Mesenchymal stem cell (in vitro differentiated cells and primary cell): ENCODE measurements around the gene CA5A.

Experiments used
- DNase-seq: peaks from one replicate; pipeline ENCODE4 v3.0.0-alpha.2; 2013
- H2AFZ ChIP-seq: one replicate; pipeline ENCODE4 v1.6.1; 2013; ENCODE audit warnings: low read depth, mild to moderate bottlenecking, control low read depth, inconsistent platforms, low read length, moderate library complexity
- H2AK5ac ChIP-seq: 2 replicates; pipeline ENCODE4 v1.6.1; 2013; ENCODE audit warnings: low read length, moderate library complexity, mild to moderate bottlenecking, inconsistent platforms; ENCODE audit not compliant: severe bottlenecking
- H2BK120ac ChIP-seq: one replicate; pipeline ENCODE4 v1.6.1; 2013; ENCODE audit warnings: low read depth, mild to moderate bottlenecking, inconsistent platforms, low read length, moderate library complexity
- H2BK12ac ChIP-seq, 2 experiments: one replicate each; pipeline ENCODE4 v1.6.1; 2013; ENCODE audit warnings: inconsistent platforms in 2 of 2, low read length in 2 of 2, mild to moderate bottlenecking in 2 of 2, moderate library complexity in 2 of 2, control low read depth in 1 of 2
- H2BK15ac ChIP-seq: one replicate; pipeline ENCODE4 v1.6.1; 2013; ENCODE audit warnings: mild to moderate bottlenecking, low read depth, inconsistent platforms; ENCODE audit not compliant: poor library complexity, severe bottlenecking
- H2BK5ac ChIP-seq: 2 replicates; pipeline ENCODE4 v1.6.1; 2013; ENCODE audit warnings: low read depth, mild to moderate bottlenecking, low read length, control low read depth, inconsistent platforms; ENCODE audit not compliant: poor library complexity, severe bottlenecking
- H3K14ac ChIP-seq, 2 experiments: one replicate each; pipeline ENCODE4 v1.6.1; 2013; ENCODE audit warnings: inconsistent platforms in 2 of 2, low read length in 2 of 2, control low read depth in 1 of 2, mild to moderate bottlenecking in 1 of 2, moderate library complexity in 1 of 2
- H3K18ac ChIP-seq, 2 experiments: one replicate each; pipeline ENCODE4 v1.6.1; 2013; ENCODE audit warnings: inconsistent platforms in 2 of 2, low read length in 2 of 2, control low read depth in 1 of 2, low read depth in 1 of 2, mild to moderate bottlenecking in 1 of 2
- H3K23ac ChIP-seq, 2 experiments: one replicate each; pipeline ENCODE4 v1.6.1; 2013; ENCODE audit warnings: inconsistent platforms in 2 of 2, low read length in 2 of 2, mild to moderate bottlenecking in 2 of 2, moderate library complexity in 2 of 2, control low read depth in 1 of 2
- H3K27ac ChIP-seq: 2 replicates; pipeline ENCODE4 v1.5.1; 2013; ENCODE audit warnings: mild to moderate bottlenecking, moderate library complexity, low read length, control low read depth, inconsistent platforms; ENCODE audit not compliant: poor library complexity, severe bottlenecking
- H3K27me3 ChIP-seq, 2 experiments: 2 replicates each; pipeline versions ENCODE4 v1.6.1 to v1.7.0; 2013; ENCODE audit warnings: low read length in 2 of 2, mild to moderate bottlenecking in 2 of 2, moderate library complexity in 2 of 2, control low read depth in 1 of 2, inconsistent platforms in 1 of 2; ENCODE audit not compliant: control insufficient read depth in 1 of 2, insufficient read depth in 1 of 2
- H3K36me3 ChIP-seq, 2 experiments: 2 replicates each; pipeline versions ENCODE4 v1.6.1 to v1.7.0; 2013; ENCODE audit warnings: low read length in 2 of 2, control low read depth in 1 of 2, inconsistent platforms in 1 of 2, low read depth in 1 of 2, mild to moderate bottlenecking in 1 of 2; ENCODE audit not compliant: insufficient read depth in 2 of 2, control insufficient read depth in 1 of 2
- H3K4ac ChIP-seq, 2 experiments: one replicate each; pipeline ENCODE4 v1.6.1; 2013; ENCODE audit warnings: inconsistent platforms in 2 of 2, low read length in 2 of 2, mild to moderate bottlenecking in 2 of 2, moderate library complexity in 2 of 2, control low read depth in 1 of 2, low read depth in 1 of 2
- H3K4me1 ChIP-seq: 2 replicates; pipeline ENCODE4 v1.6.1; 2013; ENCODE audit warnings: low read depth, low read length, control low read depth; ENCODE audit not compliant: control insufficient read depth, insufficient read depth
- H3K4me2 ChIP-seq: 2 replicates; pipeline ENCODE4 v1.6.1; 2013; ENCODE audit warnings: low read length, mild to moderate bottlenecking, inconsistent platforms; ENCODE audit not compliant: poor library complexity, severe bottlenecking
- H3K4me3 ChIP-seq, 2 experiments: 2 replicates each; pipeline versions ENCODE4 v1.5.1 to v1.7.0; 2013; ENCODE audit warnings: low read length in 2 of 2, mild to moderate bottlenecking in 2 of 2, control low read depth in 1 of 2, low read depth in 1 of 2; ENCODE audit not compliant: insufficient read depth in 1 of 2
- H3K79me1 ChIP-seq: replicated peaks from 2 replicates; pipeline ENCODE4 v1.6.1; 2013; ENCODE audit warnings: mild to moderate bottlenecking, control low read depth, low read length, inconsistent platforms; ENCODE audit not compliant: poor library complexity, severe bottlenecking
- H3K9ac ChIP-seq: 2 replicates; pipeline ENCODE4 v1.7.0; 2013; ENCODE audit warnings: mild to moderate bottlenecking, low read length, moderate library complexity
- H3K9me3 ChIP-seq: 2 replicates; pipeline ENCODE4 v1.7.0; 2013; ENCODE audit warnings: mild to moderate bottlenecking, low read length; ENCODE audit not compliant: control insufficient read depth
- H4K8ac ChIP-seq: one replicate; pipeline ENCODE4 v1.6.1; 2013; ENCODE audit warnings: inconsistent platforms, mild to moderate bottlenecking, low read length, moderate library complexity
- H4K91ac ChIP-seq: one replicate; pipeline ENCODE4 v1.6.1; 2013; ENCODE audit warnings: mild to moderate bottlenecking, low read length, inconsistent platforms
- WGBS: methylation state at CpG from one replicate; pipeline ENCODE4 v1.1.7; 2013; ENCODE audit warnings: mixed read lengths; 5-methylcytosine and 5-hydroxymethylcytosine counted together

The CA5A gene

GRCh38 chr16:87845807-87846619, 90.3 kb downstream of the CA5A start:
- no peak overlapping the region for H3K4me2 ChIP-seq
- no peak overlapping the region for H2BK120ac ChIP-seq
- no peak overlapping the region for H3K14ac ChIP-seq
- H3K36me3 ChIP-seq, result peaks cover 7 to 88% of the 10 kb centered on the region in 2 experiments
- peaks cover 24% of the 10 kb centered on the region for H3K4me1 ChIP-seq
- no peak overlapping the region for H3K23ac ChIP-seq
- no peaks in the 10 kb centered on the region for H3K9me3 ChIP-seq
- H2BK15ac ChIP-seq, result peak overlapping the region; percentile 1
- H2AK5ac ChIP-seq, result no peak overlapping the region
- H3K4me3 ChIP-seq, result no peak overlapping the region
- H3K79me1 ChIP-seq, result peaks cover 38% of the 10 kb centered on the region
- no peak overlapping the region for H4K91ac ChIP-seq
- no peak overlapping the region for H2AFZ ChIP-seq
- no peak overlapping the region for H3K18ac ChIP-seq
- no peak overlapping the region for H3K4ac ChIP-seq
- H3K9ac ChIP-seq, result no peak overlapping the region
- no peak overlapping the region for H2BK5ac ChIP-seq
- no peak overlapping the region for H2BK12ac ChIP-seq
- WGBS, result 94% methylated on average over 31 of the region's 31 CpGs
- H3K27me3 ChIP-seq, result peaks cover 0 to under 1% of the 10 kb centered on the region in 2 experiments
- H3K27ac ChIP-seq, result no peak overlapping the region
- no peak overlapping the region for H4K8ac ChIP-seq
- DNase-seq, result no peak

DNA sequence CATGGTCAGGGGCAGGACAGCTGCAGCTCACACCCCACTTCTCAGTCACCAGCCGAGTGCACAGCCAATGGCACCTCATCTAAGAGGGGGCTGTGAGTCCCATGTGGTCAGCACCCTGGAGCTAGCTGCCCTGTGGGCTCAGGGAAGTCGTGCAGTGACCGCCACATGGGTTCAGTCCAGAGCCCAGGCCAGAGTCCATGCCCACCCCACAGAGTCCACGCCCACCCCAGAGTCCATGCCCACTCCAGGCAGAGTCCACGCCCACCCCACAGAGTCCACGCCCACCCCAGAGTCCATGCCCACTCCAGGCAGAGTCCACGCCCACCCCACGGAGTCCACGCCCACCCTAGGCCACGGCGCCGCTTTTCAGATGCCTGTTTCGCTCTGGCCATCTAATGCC, 91.1 kb downstream of the CA5A start:
- H3K9me3 ChIP-seq, result no peaks in the 10 kb centered on the region
- H3K18ac ChIP-seq, result peak overlapping the region in 1 of 2 experiments; percentile 5
- no peak overlapping the region for H3K14ac ChIP-seq
- no peak overlapping the region for H3K27ac ChIP-seq
- H2BK15ac ChIP-seq, result no peak overlapping the region
- no peak overlapping the region for H3K9ac ChIP-seq
- H3K4me1 ChIP-seq, result peaks cover 21% of the 10 kb centered on the region
- peaks cover 0 to 87% of the 10 kb centered on the region in 2 experiments for H3K36me3 ChIP-seq
- WGBS, result 97% methylated on average over 10 of the region's 13 CpGs
- no peak overlapping the region for H2BK5ac ChIP-seq
- no peaks in the 10 kb centered on the region for H3K27me3 ChIP-seq
- H2AFZ ChIP-seq, result no peak overlapping the region
- H2AK5ac ChIP-seq, result no peak overlapping the region
- no peak overlapping the region for H2BK120ac ChIP-seq
- H3K4me2 ChIP-seq, result no peak overlapping the region
- no peak overlapping the region for H2BK12ac ChIP-seq
- H4K8ac ChIP-seq, result no peak overlapping the region
- H3K23ac ChIP-seq, result no peak overlapping the region
- peaks cover 38% of the 10 kb centered on the region for H3K79me1 ChIP-seq
- H4K91ac ChIP-seq, result peak overlapping the region; percentile 29
- DNase-seq, result no peak
- no peak overlapping the region for H3K4me3 ChIP-seq
- no peak overlapping the region for H3K4ac ChIP-seq

GRCh38 chr16:87844809-87845208, 91.5 kb downstream of the CA5A start:
- no peak overlapping the region for H3K9ac ChIP-seq
- H3K18ac ChIP-seq, result peak overlapping the region in 1 of 2 experiments; percentile 5
- WGBS, result 96% methylated on average over 13 of the region's 13 CpGs
- no peak for DNase-seq
- H3K9me3 ChIP-seq, result no peaks in the 10 kb centered on the region
- no peaks in the 10 kb centered on the region for H3K27me3 ChIP-seq
- H3K4ac ChIP-seq, result no peak overlapping the region
- peaks cover 0 to 88% of the 10 kb centered on the region in 2 experiments for H3K36me3 ChIP-seq
- H2AK5ac ChIP-seq, result no peak overlapping the region
- no peak overlapping the region for H3K4me2 ChIP-seq
- H2BK12ac ChIP-seq, result no peak overlapping the region
- peak overlapping the region; percentile 29 for H4K91ac ChIP-seq
- H2BK5ac ChIP-seq, result no peak overlapping the region
- H3K4me3 ChIP-seq, result no peak overlapping the region
- H3K23ac ChIP-seq, result no peak overlapping the region
- H3K27ac ChIP-seq, result no peak overlapping the region
- H3K14ac ChIP-seq, result no peak overlapping the region
- H2BK120ac ChIP-seq, result no peak overlapping the region
- no peak overlapping the region for H2BK15ac ChIP-seq
- no peak overlapping the region for H2AFZ ChIP-seq
- peaks cover 22% of the 10 kb centered on the region for H3K4me1 ChIP-seq
- H4K8ac ChIP-seq, result no peak overlapping the region
- H3K79me1 ChIP-seq, result peaks cover 38% of the 10 kb centered on the region

DNA sequence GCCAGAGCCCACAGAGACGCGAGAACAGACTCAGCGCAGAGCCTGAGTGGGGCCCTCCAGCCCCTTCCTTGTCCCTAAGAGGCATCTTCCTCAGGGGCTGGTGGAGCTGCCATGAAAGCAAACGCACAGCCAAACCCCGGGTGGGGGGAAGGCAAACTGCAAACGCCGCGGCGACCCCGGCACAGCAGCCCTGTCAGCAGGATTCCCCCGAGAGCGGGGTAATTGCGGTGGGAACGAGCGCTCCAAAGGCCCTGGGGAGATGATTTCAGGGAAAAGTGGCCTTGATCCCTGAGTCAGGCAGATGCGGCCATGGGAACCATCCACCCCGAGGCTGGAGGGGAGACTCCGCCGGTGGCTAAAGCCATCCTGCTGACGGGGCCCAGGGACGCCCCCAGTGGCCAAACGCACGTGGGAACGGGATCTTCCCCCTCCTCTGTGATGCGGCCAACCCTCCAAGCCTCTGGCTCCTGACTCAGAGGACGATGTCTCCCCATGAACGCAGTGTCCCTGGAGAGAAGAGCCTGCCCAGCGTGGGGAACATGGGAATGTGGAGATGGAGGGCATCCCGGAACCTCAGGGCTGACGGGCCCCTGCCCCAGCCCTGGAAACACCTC, 92.1 kb downstream of the CA5A start:
- peaks cover 0 to 88% of the 10 kb centered on the region in 2 experiments for H3K36me3 ChIP-seq
- H3K27me3 ChIP-seq, result no peaks in the 10 kb centered on the region
- no peak overlapping the region for H3K4me3 ChIP-seq
- DNase-seq, result no peak
- no peak overlapping the region for H3K9ac ChIP-seq
- H2AK5ac ChIP-seq, result no peak overlapping the region
- H2BK12ac ChIP-seq, result no peak overlapping the region
- peaks cover 36% of the 10 kb centered on the region for H3K79me1 ChIP-seq
- no peak overlapping the region for H2AFZ ChIP-seq
- H2BK120ac ChIP-seq, result no peak overlapping the region
- no peak overlapping the region for H2BK5ac ChIP-seq
- no peak overlapping the region for H3K4ac ChIP-seq
- H3K23ac ChIP-seq, result no peak overlapping the region
- no peak overlapping the region for H4K91ac ChIP-seq
- H2BK15ac ChIP-seq, result no peak overlapping the region
- no peak overlapping the region for H3K14ac ChIP-seq
- peaks cover 25% of the 10 kb centered on the region for H3K4me1 ChIP-seq
- H4K8ac ChIP-seq, result no peak overlapping the region
- H3K27ac ChIP-seq, result no peak overlapping the region
- H3K4me2 ChIP-seq, result no peak overlapping the region
- H3K18ac ChIP-seq, result no peak overlapping the region
- no peaks in the 10 kb centered on the region for H3K9me3 ChIP-seq
- 83% methylated on average over 30 of the region's 30 CpGs for WGBS
